Measurements from ENCODE around the gene PPIG. TPM values are rescaled to one million over a fixed set of nuclear protein-coding genes. Genes with fewer than 3 reads are reported as not detected.
"Not testable (repeated sequence)": the region's sequence is repeated elsewhere in the genome, so short reads cannot be mapped to it uniquely, and the experiment has no call there.

The PPIG gene
- total RNA-seq, 1 experiment from 2014 or later = 60.3 TPM

DNA sequence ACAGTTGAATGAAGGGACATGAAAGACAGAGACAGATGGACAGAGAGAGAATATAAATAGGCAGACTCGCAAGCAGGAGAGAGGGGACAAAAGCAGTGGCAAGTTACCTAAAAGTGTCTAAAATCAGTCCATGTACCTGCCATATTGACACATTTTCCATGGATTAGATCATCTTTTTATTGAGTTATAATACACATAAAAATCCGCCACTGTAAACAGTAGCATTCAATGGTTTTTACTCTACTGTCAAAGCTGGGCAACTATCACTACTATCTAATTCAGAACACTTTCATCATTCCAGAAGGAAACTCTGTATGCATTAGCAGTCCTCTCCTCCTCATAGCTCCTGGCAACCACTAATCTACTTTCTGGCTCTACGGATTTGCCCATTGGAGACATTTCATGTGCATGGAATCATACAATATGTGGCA lies 100.0 kb downstream of the PPIG start:
- CTCF ChIA-PET = no interaction called here
- Histone ChIP-seq H3K4me3 (ENCODE audit: low read depth, low read length) (no peak overlapping the region), H3K4me1 (no peaks in the 10 kb centered on the region; the same call in 1 of the 2 replicates), H3K9me3 (no peaks in the 10 kb centered on the region), H3K36me3 (ENCODE audit: control insufficient read depth, insufficient read depth, low read length) (no peaks in the 10 kb centered on the region), H3K27me3 (replicated peaks; ENCODE audit: control insufficient read depth, insufficient read depth, low read length) (no peaks in the 10 kb centered on the region)
- Mint-ChIP-seq H3K4me1 (ENCODE audit: low read depth, unreplicated experiment) (no peaks in the 10 kb centered on the region), H3K27me3 (ENCODE audit: insufficient read depth, unreplicated experiment) (peaks cover 3% of the 10 kb centered on the region), H3K27ac (ENCODE audit: unreplicated experiment) (no peak overlapping the region), H3K4me3 (ENCODE audit: unreplicated experiment) (no peak overlapping the region), H3K36me3 (ENCODE audit: insufficient read depth, unreplicated experiment) (no peaks in the 10 kb centered on the region), H3K9me3 (ENCODE audit: unreplicated experiment) (peaks cover 13% of the 10 kb centered on the region)
- intact Hi-C loops (cut with micrococcal nuclease; ENCODE audit: unreplicated experiment) = no loop called here
- POLR2A ChIA-PET = interaction anchor here (0.9 kb wide), 1 partner anchor 10 kb away, joined by 3 read pairs; the partner anchor contains the start of genes CFAP210 and PHOSPHO2
- TF ChIP-seq, protein P1, sequence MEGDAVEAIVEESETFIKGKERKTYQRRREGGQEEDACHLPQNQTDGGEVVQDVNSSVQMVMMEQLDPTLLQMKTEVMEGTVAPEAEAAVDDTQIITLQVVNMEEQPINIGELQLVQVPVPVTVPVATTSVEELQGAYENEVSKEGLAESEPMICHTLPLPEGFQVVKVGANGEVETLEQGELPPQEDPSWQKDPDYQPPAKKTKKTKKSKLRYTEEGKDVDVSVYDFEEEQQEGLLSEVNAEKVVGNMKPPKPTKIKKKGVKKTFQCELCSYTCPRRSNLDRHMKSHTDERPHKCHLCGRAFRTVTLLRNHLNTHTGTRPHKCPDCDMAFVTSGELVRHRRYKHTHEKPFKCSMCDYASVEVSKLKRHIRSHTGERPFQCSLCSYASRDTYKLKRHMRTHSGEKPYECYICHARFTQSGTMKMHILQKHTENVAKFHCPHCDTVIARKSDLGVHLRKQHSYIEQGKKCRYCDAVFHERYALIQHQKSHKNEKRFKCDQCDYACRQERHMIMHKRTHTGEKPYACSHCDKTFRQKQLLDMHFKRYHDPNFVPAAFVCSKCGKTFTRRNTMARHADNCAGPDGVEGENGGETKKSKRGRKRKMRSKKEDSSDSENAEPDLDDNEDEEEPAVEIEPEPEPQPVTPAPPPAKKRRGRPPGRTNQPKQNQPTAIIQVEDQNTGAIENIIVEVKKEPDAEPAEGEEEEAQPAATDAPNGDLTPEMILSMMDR (IDR thresholded peaks at IDR 0.05; ENCODE audit: insufficient read depth in 1 of 2, low read depth in 1 of 2, low read length in 1 of 2, severe bottlenecking in 1 of 2, unreplicated experiment in 1 of 2) = no peak
- no TSS peak for BruUV-seq (replicated peaks)
- no peak for DNase-seq

DNA sequence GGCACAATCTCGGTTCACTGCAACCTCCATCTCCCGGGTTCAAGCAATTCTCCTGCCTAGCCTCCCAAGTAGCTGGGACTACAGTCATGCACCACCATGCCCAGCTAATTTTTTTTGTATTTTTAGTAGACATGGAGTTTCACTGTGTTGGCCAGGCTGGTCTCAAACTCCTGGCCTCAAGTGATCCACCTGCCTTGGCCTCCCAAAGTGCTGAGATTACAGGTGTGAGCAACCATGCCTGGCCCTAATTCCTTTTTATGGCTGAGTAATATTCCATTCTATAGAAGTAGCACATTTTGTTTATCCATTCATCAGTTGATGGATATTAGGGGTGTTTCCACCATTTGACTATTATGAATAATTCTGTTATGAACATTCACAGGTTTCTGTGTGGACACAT lies 100.6 kb downstream of the PPIG start:
- BruUV-seq (replicated peaks); DNase-seq; H3K4me3 Mint-ChIP-seq (ENCODE audit: unreplicated experiment); H3K36me3 Mint-ChIP-seq (ENCODE audit: insufficient read depth, unreplicated experiment); H3K4me3 ChIP-seq (ENCODE audit: low read depth, low read length); CTCF ChIA-PET; H3K27me3 Mint-ChIP-seq (ENCODE audit: insufficient read depth, unreplicated experiment); H3K4me1 Mint-ChIP-seq (ENCODE audit: low read depth, unreplicated experiment); H3K36me3 ChIP-seq (ENCODE audit: control insufficient read depth, insufficient read depth, low read length); H3K27ac Mint-ChIP-seq (ENCODE audit: unreplicated experiment); H3K9me3 ChIP-seq; H3K27me3 ChIP-seq (replicated peaks; ENCODE audit: control insufficient read depth, insufficient read depth, low read length); intact Hi-C loops (cut with micrococcal nuclease; ENCODE audit: unreplicated experiment); H3K4me1 ChIP-seq; POLR2A ChIA-PET: not testable (repeated sequence)
- peaks cover 13% of the 10 kb centered on the region for H3K9me3 Mint-ChIP-seq (ENCODE audit: unreplicated experiment)

DNA sequence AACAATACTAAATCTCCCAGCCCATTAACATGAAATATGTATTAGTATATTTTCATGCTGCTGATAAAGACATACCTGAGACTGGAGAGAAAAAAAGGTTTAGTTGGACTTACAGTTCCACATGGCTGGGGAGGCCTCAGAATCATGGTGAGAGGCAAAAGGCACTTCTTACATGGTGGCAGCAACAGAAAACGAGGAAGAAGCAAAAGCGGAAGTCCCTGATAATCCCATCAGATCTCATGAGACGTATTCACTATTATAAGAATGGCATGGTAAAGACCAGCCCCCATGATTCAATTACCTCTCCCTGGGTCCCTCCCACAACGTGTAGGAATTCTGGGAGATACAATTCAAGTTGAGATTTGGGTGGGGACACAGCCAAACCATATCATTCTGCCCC lies 102.7 kb downstream of the PPIG start:
- H3K36me3 Mint-ChIP-seq (ENCODE audit: insufficient read depth, unreplicated experiment); intact Hi-C loops (cut with micrococcal nuclease; ENCODE audit: unreplicated experiment); H3K27me3 Mint-ChIP-seq (ENCODE audit: insufficient read depth, unreplicated experiment); H3K27me3 ChIP-seq (replicated peaks; ENCODE audit: control insufficient read depth, insufficient read depth, low read length); POLR2A ChIA-PET; H3K36me3 ChIP-seq (ENCODE audit: control insufficient read depth, insufficient read depth, low read length); H3K4me1 ChIP-seq; CTCF ChIA-PET; H3K27ac Mint-ChIP-seq (ENCODE audit: unreplicated experiment); BruUV-seq (replicated peaks); H3K9me3 ChIP-seq; H3K4me3 Mint-ChIP-seq (ENCODE audit: unreplicated experiment); H3K4me1 Mint-ChIP-seq (ENCODE audit: low read depth, unreplicated experiment); H3K4me3 ChIP-seq (ENCODE audit: low read depth, low read length); DNase-seq: not testable (repeated sequence)
- H3K9me3 Mint-ChIP-seq (ENCODE audit: unreplicated experiment) = peaks cover 22% of the 10 kb centered on the region

DNA sequence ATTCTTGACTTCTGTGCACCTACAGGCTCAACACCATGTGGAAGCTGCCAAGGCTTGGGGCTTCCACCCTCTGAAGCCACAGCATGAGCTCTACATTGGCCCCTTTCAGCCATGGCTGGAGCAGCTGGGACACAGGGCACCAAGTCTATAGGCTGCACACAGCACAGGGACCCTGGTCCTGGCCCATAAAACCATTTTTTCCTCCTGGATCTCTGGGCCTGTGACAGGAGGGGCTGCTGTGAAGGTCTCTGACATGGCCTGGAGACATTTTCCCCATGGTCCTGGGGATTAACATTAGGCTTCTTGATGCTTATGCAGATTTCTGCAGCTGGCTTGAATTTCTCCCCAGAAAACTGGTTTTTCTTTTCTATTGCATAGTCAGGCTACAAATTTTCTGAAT lies 103.8 kb downstream of the PPIG start:
- H3K9me3 ChIP-seq; H3K4me3 ChIP-seq (ENCODE audit: low read depth, low read length); H3K4me1 Mint-ChIP-seq (ENCODE audit: low read depth, unreplicated experiment); CTCF ChIA-PET; H3K27me3 ChIP-seq (replicated peaks; ENCODE audit: control insufficient read depth, insufficient read depth, low read length); DNase-seq; H3K36me3 ChIP-seq (ENCODE audit: control insufficient read depth, insufficient read depth, low read length); H3K4me3 Mint-ChIP-seq (ENCODE audit: unreplicated experiment); POLR2A ChIA-PET; H3K4me1 ChIP-seq; H3K36me3 Mint-ChIP-seq (ENCODE audit: insufficient read depth, unreplicated experiment); H3K27me3 Mint-ChIP-seq (ENCODE audit: insufficient read depth, unreplicated experiment); intact Hi-C loops (cut with micrococcal nuclease; ENCODE audit: unreplicated experiment); H3K27ac Mint-ChIP-seq (ENCODE audit: unreplicated experiment); BruUV-seq (replicated peaks): not testable (repeated sequence)
- H3K9me3 Mint-ChIP-seq (ENCODE audit: unreplicated experiment) = peaks cover 22% of the 10 kb centered on the region

All from Caco-2 (cell line).